Right lung (tissue), 5 donors: ENCODE data around the gene PPP2R5D. TPM values are rescaled to one million over a fixed set of nuclear protein-coding genes. Genes with fewer than 3 reads are reported as not detected.
A peak's percentile ranks its signal among the peaks of the same experiment; 100 is the strongest.

Experiments used
- DNase-seq, 2 donors: peaks; one replicate each; pipeline ENCODE4 v3.0.0-alpha.2; 2013
- polyA plus RNA-seq, 5 donors: library from polyadenylated mRNA; unstranded; fragments of 120-200 nt; gene quantifications; one replicate each; pipeline versions ENCODE4 v1.2.1 to v1.2.3, GENCODE V29; 2013; ENCODE audit warnings: inconsistent platforms in 1 of 5, low replicate concordance in 1 of 5; ENCODE audit not compliant: insufficient read length in 5 of 5, insufficient read depth in 1 of 5

The PPP2R5D gene
- polyA plus RNA-seq, 5 donors = 60.3 to 71.3 (median 64.4) TPM

DNA sequence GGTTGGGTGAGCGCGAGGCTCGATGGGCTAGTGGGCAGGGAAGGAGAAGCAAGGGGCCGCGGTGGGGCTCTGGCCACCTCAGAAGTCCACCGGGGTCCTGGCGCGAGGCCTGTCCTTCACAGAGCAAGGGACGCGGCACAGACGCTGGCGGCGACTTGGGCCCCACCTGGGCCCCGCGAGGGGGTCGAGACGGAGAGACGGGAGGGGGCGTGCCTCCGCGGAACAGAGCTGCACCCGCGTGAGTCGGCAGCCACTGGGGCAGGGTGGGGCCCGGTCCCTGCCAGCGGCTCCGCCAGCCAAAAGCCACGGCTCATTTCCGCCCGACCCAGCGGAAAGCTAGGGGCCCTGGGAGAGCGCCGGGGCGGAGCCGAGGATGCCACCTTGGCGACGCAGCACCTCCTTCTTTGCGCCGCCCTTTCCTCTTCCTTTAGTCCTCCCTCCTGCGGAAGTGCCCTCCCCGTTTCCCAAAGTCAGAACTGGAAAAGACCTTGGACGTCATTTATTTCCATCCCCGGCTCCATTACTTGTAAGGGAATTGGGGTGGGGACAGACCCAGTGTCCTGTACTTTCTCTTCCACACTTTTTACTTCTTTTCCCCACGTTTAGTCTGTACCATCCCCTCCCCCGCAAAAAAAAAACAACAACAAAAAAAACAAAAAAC, 69.3 kb downstream of the PPP2R5D start, which contains the start of gene CUL7:
Gene CUL7 (minus strand): TSS at position 307 of the 661 bp plus-strand sequence. CDS start 1,063 bp downstream, outside the sequence.
- peak; percentile 93 to 95 for DNase-seq

DNA sequence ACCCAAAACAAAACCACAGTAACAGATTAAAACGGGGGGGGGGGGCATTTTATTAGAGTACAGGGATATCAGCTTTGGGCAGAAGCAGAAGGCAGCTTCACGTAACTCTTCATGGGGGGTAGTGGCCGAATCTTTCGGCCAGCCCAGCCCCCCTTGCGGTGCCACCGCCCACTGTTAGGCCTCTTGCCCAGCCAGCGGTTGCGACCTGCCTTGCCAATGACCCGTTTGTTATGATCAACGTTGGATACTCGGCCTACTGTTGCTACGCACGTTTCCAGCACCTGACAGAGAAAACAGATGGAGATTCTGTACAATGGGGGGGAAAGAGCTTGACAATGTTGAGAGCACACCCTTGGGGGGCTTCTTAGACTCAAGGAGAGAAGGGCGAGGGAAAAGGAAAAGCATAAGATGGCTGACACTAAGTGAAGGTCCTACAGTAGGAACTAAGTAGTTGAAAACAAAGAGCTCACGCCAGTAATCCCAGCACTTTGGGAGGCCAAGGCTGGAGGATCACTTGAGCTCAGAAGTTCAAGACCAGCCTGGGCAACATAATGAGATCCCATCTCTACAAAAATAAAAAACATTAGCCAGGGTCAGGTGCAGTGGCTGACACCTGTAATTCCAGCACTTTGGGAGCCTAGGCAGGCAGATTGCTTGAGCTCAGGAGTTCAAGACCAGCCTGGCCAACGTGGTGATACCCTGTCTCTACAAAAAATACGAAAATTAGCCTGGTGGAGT, 70.0 kb downstream of the PPP2R5D start:
- no peak for DNase-seq

DNA sequence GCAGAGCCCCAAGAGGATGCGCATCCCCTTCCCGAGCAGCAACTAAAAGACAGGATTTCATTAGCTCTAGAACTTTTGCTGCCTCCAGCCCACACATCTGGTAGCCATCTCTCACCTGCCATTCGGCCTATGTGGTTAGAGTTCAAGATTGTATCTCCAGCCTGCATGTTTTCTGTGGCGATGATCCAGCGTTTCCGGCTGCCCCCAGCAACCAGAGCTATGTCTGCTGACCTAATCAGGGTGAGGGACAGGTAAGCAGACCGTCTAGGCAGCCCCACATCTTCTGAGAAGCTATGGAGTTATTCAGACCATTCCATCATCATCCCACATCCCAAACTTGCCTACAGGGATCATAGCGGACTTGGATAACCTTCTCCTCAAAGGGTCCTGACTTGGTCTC, 71.6 kb downstream of the PPP2R5D start:
- no peak for DNase-seq

DNA sequence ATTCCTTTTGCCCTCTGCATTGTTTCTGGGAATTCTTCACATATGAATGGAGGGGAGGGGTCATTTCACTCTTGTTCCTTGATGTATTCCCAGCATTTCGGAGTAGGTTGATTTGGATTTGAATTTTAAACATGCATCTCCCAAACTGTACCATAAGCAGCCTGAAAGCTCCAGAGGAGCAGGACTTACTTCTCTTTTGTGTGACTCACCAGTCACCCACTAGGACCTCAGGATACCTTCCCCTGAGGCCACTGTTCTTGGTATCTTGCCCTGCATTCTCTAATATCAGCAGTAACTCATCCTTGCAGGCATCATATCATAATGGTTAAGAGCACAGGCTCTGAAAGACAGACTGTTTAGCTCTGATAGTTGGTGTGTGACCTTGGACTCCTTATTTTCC, 74.2 kb downstream of the PPP2R5D start:
- no peak for DNase-seq

DNA sequence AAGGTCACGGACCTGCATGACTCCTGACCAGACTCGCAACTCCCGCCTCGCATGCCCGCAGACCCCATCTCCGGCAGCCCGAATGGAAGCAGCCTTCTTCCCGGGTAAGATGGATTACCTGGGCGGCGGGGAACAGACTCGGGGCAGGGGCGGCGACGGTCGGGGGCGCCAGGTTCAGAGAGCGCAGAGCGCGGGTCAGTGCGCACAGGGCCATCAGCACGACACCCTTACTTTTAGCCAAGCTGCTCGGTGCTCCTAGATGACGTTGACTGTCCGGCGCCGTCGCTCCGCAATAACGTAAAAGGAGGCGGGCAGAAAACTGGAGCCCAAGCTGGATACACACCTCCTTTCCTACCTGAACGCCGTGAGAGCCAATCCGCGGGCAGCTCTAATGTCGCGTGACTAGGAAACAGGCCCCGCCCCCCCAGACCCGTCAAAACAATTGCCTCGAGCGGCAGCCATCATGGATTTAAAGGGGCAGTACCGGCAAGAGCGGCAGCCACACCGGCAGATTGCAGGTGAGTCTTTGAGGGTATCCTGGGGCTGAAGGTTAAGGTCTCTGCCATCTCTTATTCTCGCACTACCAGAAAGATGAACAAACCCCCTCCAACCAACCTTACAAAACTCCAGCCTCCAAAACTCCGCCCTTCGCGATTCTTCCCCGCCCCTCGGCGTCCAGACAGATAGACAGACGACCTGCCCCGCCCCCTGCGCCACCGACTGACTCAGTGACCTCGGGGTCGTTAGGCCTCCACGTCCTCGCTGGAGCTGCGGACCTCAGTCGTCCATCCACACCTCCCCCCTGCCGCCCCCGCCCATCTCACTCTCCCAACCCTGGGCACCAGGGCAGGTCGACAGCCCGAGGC, 75.0 kb downstream of the PPP2R5D start, which contains the start of the genes KLC4 and MRPL2:
Gene KLC4 (plus strand): TSS at position 464 of the 866 bp plus-strand sequence. CDS start 1,705 bp downstream, outside the sequence.
Gene MRPL2 (minus strand): TSS at position 267 of the 866 bp plus-strand sequence. CDS start 53 bp downstream, at position 214.
- DNase-seq = peak; percentile 97 to 98

DNA sequence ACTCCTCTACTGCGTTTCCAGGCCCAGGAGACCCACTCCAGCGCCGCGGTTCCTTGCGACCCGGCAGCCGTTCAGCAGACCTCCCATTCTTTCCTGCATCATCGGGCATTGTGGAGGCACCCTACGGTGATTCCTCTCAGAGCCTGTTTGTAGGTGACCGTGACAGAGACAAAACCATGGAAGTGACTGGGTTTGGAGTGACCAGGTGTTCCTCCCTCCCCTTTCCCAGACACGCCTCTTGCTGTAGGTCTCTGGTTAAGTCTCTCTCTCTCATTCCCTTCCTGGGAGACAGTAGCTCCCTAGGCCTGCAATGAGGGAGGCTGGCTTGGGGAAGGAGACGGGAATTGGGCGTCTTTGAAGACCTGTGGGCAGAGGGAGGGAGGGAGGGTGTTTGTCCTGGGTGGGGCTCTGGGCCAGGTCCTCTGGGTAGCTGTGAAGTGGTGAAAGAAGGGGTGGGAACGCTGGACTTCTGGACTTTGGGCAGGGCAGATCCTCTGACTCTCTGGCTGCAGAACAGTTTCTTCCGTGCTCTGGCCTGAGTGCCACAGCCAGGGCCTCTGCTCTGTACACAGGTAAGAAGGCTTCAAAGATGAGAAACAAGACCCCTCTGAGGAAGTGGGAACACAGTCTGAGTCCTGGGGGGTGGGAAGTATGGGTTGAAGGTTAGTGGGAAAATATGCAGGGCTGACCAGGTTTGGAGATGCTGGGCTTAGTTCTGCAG, 75.8 kb downstream of the PPP2R5D start:
- DNase-seq = no peak

DNA sequence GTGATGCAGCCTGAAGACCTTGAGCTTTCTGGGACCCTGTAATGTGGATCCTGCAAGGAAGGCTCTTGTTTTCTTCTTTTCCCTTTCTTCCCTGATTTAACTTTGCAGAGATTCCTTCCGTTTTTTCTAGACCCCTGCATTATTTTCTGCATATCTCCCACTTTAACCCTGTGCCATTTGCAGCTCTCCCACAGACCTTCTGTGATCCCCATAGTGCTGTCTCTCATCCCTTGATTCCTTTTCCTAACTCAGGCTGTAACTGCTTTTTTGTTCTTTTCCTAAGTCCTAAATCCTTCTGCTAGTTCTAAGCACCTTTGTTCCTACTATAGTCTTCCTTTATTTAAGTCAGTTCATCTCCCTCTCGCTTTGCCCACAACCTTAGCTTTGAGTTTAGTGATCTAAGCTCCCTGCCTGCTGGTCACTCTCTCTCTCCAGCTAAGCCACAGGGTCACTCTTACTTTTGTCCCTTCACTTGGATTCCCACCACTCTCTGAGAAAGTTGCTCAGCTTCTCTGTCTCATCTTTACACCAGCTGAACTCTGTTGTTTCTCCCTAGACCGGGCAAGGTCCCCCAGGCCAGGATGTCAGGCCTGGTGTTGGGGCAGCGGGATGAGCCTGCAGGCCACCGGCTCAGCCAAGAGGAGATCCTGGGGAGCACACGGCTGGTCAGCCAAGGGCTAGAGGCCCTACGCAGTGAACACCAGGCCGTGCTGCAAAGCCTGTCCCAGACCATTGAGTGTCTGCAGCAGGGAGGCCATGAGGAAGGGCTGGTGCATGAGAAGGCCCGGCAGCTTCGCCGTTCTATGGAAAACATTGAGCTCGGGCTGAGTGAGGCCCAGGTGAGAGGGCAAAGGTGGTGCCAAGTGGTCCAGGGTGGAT, 76.6 kb downstream of the PPP2R5D start:
- DNase-seq = no peak

GRCh38 chr6:43061861-43062260, 77.5 kb downstream of the PPP2R5D start:
- no peak for DNase-seq

Other genes with a start within 250 kb of the PPP2R5D start
- 10 to 100 TPM; 14.4 to 22.7 (median 18.1) TPM for gene TBCC, start 238.5 kb upstream of the PPP2R5D start, polyA plus RNA-seq
- 10 to 100 TPM; 14.1 to 20.2 (median 18.8) TPM for gene BICRAL, start 202.5 kb upstream of the PPP2R5D start, polyA plus RNA-seq
- 100 to 1,000 TPM in 4 of 5 donors, 10 to 100 TPM in 1; 95.2 to 119 (median 111) TPM for gene RPL7L1, start 105.0 kb upstream of the PPP2R5D start, polyA plus RNA-seq
- 1 to 10 TPM in 1 of 5 donors, under 1 TPM in 4; 0.28 to 1.1 (median 0.55) TPM for gene PTCRA, start 68.5 kb upstream of the PPP2R5D start, polyA plus RNA-seq
- 10 to 100 TPM; 47.1 to 73.0 (median 66.2) TPM for gene CNPY3, start 55.1 kb upstream of the PPP2R5D start, polyA plus RNA-seq
- 1 to 10 TPM in 4 of 5 donors, under 1 TPM in 1; 0.83 to 1.6 (median 1.3) TPM for gene GNMT, start 23.8 kb upstream of the PPP2R5D start, polyA plus RNA-seq
- gene PEX6, start 5.4 kb upstream of the PPP2R5D start, polyA plus RNA-seq = 10 to 100 TPM; 12.8 to 23.9 (median 17.8) TPM
- 10 to 100 TPM; 77.5 to 90.4 (median 86.1) TPM for gene MEA1, start 29.4 kb downstream of the PPP2R5D start, polyA plus RNA-seq
- 100 to 1,000 TPM in 3 of 5 donors, 10 to 100 TPM in 2; 94.1 to 113 (median 101) TPM for gene KLHDC3, start 29.7 kb downstream of the PPP2R5D start, polyA plus RNA-seq
- gene RRP36, start 37.1 kb downstream of the PPP2R5D start, polyA plus RNA-seq = 10 to 100 TPM; 45.7 to 51.6 (median 50.2) TPM
- gene CUL7, start 69.3 kb downstream of the PPP2R5D start, polyA plus RNA-seq = 10 to 100 TPM; 33.6 to 51.1 (median 42.4) TPM
- 10 to 100 TPM; 35.8 to 54.1 (median 43.8) TPM for gene MRPL2, start 74.9 kb downstream of the PPP2R5D start, polyA plus RNA-seq
- gene KLC4, start 75.1 kb downstream of the PPP2R5D start, polyA plus RNA-seq = 10 to 100 TPM; 44.0 to 59.8 (median 45.1) TPM
- gene PTK7, start 91.7 kb downstream of the PPP2R5D start, polyA plus RNA-seq = 100 to 1,000 TPM; 232 to 304 (median 271) TPM
- 10 to 100 TPM; 20.5 to 31.5 (median 27.1) TPM for gene SRF, start 186.7 kb downstream of the PPP2R5D start, polyA plus RNA-seq
- 10 to 100 TPM; 32.2 to 40.3 (median 37.6) TPM for gene CUL9, start 197.6 kb downstream of the PPP2R5D start, polyA plus RNA-seq
- 10 to 100 TPM; 21.3 to 44.9 (median 28.6) TPM for gene DNPH1, start 244.9 kb downstream of the PPP2R5D start, polyA plus RNA-seq